ENCODE data around the gene OR52R1.

OR52R1 gene

DNA sequence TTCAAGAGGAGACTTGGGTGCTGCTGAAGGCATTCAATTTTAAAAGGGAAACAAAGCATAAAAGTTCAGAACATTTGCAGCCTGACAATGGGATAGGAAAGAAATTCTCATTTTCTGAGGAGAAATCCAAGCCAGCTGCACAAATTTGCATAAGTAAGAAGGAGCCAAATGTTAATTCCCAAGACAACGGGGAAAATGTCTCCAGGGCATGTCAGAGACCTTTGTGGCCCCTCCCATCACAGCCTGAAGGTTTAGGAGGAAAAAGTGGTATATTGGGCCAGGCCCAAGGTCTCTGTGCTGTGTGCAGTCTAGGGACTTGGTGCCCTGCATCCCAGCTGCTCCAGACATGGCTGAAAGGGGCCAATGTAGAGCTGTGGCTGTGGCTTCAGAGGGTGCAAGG lies 21.7 kb downstream of the OR52R1 start:
- no peak overlapping the region for H3K4me3 ChIP-seq (ENCODE audit: low read depth, low read length)
- no peak for TF ChIP-seq CTCF (IDR thresholded peaks at IDR 0.05; ENCODE audit: borderline replicate concordance, insufficient read depth, low read depth, low read length)

DNA sequence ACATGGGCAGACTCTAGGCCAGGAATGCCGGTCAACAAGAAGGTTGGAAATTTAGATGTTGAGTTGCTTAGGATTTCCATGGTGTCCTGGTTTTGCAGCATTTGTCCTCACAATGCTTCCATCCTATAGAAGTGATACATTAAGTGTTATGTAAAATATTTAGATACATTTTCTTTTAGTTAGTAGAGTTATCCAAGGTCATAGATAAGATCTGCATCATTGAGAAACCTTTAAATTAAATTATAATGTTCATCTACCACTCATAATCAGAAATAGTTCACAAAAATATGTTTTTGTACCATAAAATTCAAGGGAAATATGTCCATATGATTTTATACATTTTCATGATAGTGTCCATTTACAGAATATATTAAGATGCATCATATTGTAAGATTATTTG lies 34.3 kb downstream of the OR52R1 start, which contains the start of gene OR51F1:
Gene OR51F1 (minus strand): TSS at position 101 of the 400 bp plus-strand sequence. CDS start 0 bp downstream, at position 101.
- TF ChIP-seq CTCF (IDR thresholded peaks at IDR 0.05; ENCODE audit: borderline replicate concordance, insufficient read depth, low read depth, low read length): no peak
- H3K4me3 ChIP-seq (ENCODE audit: low read depth, low read length): no peak within 1 kb of the TSS

- no peak for TF ChIP-seq CTCF (IDR thresholded peaks at IDR 0.05; ENCODE audit: borderline replicate concordance, insufficient read depth, low read depth, low read length)
- no peak overlapping the region for H3K4me3 ChIP-seq (ENCODE audit: low read depth, low read length)
Observed at GRCh38 chr11:4768094-4768493, 36.1 kb downstream of the OR52R1 start.

GRCh38 chr11:4766420-4767043 lies 37.6 kb downstream of the OR52R1 start:
- TF ChIP-seq CTCF (IDR thresholded peaks at IDR 0.05; ENCODE audit: borderline replicate concordance, insufficient read depth, low read depth, low read length): no peak
- H3K4me3 ChIP-seq (ENCODE audit: low read depth, low read length): no peak overlapping the region

- TF ChIP-seq CTCF (IDR thresholded peaks at IDR 0.05; ENCODE audit: borderline replicate concordance, insufficient read depth, low read depth, low read length): no peak
Observed at GRCh38 chr11:4763096-4763495, 41.1 kb downstream of the OR52R1 start.

More at GRCh38 chr11:4763096-4763495, 41.1 kb downstream of the OR52R1 start:
- no peak overlapping the region for H3K4me3 ChIP-seq (ENCODE audit: low read depth, low read length)

Measured in GM12875 (cell line).